Neural cell (in vitro differentiated cells): ENCODE results near the gene SUGCT.

ENCODE experiments used
- EP300 ChIP-seq: fragments of 450-650 bp; conservative IDR thresholded peaks from 2 replicates; pipeline ENCODE4 v1.6.1; 2014; ENCODE audit warnings: antibody characterized with exemption, mild to moderate bottlenecking, moderate library complexity; ENCODE audit not compliant: poor library complexity, severe bottlenecking
- EZH2 ChIP-seq: fragments of 200-600, 300-800 bp; shearing (Covaris generic), sonication (generic); IDR thresholded peaks from 2 replicates; pipeline ENCODE4 v1.6.1; 2014; ENCODE audit warnings: antibody characterized with exemption, low read length, borderline replicate concordance, mild to moderate bottlenecking; ENCODE audit not compliant: insufficient read depth, poor library complexity, severe bottlenecking
- MXI1 ChIP-seq: fragments of 450-650 bp; conservative IDR thresholded peaks from 2 replicates; pipeline ENCODE4 v1.6.1; 2014; ENCODE audit warnings: antibody characterized with exemption, mild to moderate bottlenecking; ENCODE audit not compliant: poor library complexity, severe bottlenecking
- POLR2AphosphoS5 ChIP-seq: IDR thresholded peaks from 2 replicates; pipeline ENCODE4 v1.6.1; 2012
- RAD21 ChIP-seq: fragments of 450-650 bp; conservative IDR thresholded peaks from 2 replicates; pipeline ENCODE4 v1.6.1; 2014; ENCODE audit warnings: antibody characterized with exemption, mild to moderate bottlenecking, moderate library complexity
- TF ChIP-seq, protein P1 (sequence below): IDR thresholded peaks from 2 replicates; pipeline ENCODE4 v1.6.1; 2012; ENCODE audit warnings: borderline replicate concordance
- TF ChIP-seq, protein P2 (sequence below): fragments of 450-650 bp; IDR thresholded peaks from 2 replicates; pipeline ENCODE4 v1.5.1; 2014; ENCODE audit warnings: antibody characterized with exemption, mild to moderate bottlenecking, moderate library complexity; ENCODE audit not compliant: poor library complexity, severe bottlenecking

GRCh38 chr7:40643664-40644063 is 508.9 kb downstream of the SUGCT start:
- TF ChIP-seq, protein P1, sequence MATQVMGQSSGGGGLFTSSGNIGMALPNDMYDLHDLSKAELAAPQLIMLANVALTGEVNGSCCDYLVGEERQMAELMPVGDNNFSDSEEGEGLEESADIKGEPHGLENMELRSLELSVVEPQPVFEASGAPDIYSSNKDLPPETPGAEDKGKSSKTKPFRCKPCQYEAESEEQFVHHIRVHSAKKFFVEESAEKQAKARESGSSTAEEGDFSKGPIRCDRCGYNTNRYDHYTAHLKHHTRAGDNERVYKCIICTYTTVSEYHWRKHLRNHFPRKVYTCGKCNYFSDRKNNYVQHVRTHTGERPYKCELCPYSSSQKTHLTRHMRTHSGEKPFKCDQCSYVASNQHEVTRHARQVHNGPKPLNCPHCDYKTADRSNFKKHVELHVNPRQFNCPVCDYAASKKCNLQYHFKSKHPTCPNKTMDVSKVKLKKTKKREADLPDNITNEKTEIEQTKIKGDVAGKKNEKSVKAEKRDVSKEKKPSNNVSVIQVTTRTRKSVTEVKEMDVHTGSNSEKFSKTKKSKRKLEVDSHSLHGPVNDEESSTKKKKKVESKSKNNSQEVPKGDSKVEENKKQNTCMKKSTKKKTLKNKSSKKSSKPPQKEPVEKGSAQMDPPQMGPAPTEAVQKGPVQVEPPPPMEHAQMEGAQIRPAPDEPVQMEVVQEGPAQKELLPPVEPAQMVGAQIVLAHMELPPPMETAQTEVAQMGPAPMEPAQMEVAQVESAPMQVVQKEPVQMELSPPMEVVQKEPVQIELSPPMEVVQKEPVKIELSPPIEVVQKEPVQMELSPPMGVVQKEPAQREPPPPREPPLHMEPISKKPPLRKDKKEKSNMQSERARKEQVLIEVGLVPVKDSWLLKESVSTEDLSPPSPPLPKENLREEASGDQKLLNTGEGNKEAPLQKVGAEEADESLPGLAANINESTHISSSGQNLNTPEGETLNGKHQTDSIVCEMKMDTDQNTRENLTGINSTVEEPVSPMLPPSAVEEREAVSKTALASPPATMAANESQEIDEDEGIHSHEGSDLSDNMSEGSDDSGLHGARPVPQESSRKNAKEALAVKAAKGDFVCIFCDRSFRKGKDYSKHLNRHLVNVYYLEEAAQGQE = no peak
- TF ChIP-seq, protein P2, sequence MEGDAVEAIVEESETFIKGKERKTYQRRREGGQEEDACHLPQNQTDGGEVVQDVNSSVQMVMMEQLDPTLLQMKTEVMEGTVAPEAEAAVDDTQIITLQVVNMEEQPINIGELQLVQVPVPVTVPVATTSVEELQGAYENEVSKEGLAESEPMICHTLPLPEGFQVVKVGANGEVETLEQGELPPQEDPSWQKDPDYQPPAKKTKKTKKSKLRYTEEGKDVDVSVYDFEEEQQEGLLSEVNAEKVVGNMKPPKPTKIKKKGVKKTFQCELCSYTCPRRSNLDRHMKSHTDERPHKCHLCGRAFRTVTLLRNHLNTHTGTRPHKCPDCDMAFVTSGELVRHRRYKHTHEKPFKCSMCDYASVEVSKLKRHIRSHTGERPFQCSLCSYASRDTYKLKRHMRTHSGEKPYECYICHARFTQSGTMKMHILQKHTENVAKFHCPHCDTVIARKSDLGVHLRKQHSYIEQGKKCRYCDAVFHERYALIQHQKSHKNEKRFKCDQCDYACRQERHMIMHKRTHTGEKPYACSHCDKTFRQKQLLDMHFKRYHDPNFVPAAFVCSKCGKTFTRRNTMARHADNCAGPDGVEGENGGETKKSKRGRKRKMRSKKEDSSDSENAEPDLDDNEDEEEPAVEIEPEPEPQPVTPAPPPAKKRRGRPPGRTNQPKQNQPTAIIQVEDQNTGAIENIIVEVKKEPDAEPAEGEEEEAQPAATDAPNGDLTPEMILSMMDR = no peak
- TF ChIP-seq POLR2AphosphoS5 (no peak), RAD21 (no peak), EZH2 (no peak), MXI1 (no peak), EP300 (no peak)
